ENCODE measurements around the gene REXO4. TPM values are rescaled to one million over a fixed set of nuclear protein-coding genes. Genes with fewer than 3 reads are reported as not detected.

REXO4 gene
- total and polyA plus RNA-seq, 9 of the 15 experiments (the other 6 are each of a cell fraction or from before 2014, with no cell fraction given) = 3.4 to 72.9 (median 31.1) TPM

- peaks cover 6% of the 10 kb centered on the region; the same call in 1 of the 3 replicates for H3K36me3 ChIP-seq (ENCODE audit: control insufficient read depth, insufficient read depth, low read length)
- H3K4me2 ChIP-seq (ENCODE audit: insufficient read depth, low read length) = no peak overlapping the region
- no TSS peak for BruUV-seq (replicated peaks)
- peaks cover 18 to 29% of the 10 kb centered on the region in 2 experiments; a peak in 4 of 5 replicates for H3K4me1 ChIP-seq (replicated peaks in 1 of 2; ENCODE audit: control insufficient read depth in 2 of 2, insufficient read depth in 2 of 2, low read length in 2 of 2)
- H3K79me2 ChIP-seq (ENCODE audit: control insufficient read depth, insufficient read depth, low read length) = peaks cover 32% of the 10 kb centered on the region
- H3K27me3 ChIP-seq (ENCODE audit: control insufficient read depth in 2 of 2, insufficient read depth in 2 of 2, low read length in 2 of 2) = no peaks in the 10 kb centered on the region; a peak in 1 of 5 replicates
- ATAC-seq (no peak), DNase-seq (ENCODE audit: extremely low read depth in 1 of 4, low spot score in 3 of 4) (no peak), FAIRE-seq (no peak)
- no peak overlapping the region for H3K27ac ChIP-seq (ENCODE audit: extremely low read depth, low read depth, low read length)
- H3K9ac ChIP-seq (ENCODE audit: insufficient read depth in 1 of 2, low read depth in 2 of 2, low read length in 2 of 2) = peak overlapping the region in 1 of 2 experiments; percentile 19; a peak in 1 of 4 replicates
- no peaks in the 10 kb centered on the region for H3K9me1 ChIP-seq (ENCODE audit: control insufficient read depth, insufficient read depth, low read length)
- TF ChIP-seq TRIM24 (IDR thresholded peaks at IDR 0.05) (no peak), NFIX (CRISPR knock-in tag; IDR thresholded peaks at IDR 0.05; ENCODE audit: low read depth) (peak; percentile 91), ZBTB12 (CRISPR knock-in tag; IDR thresholded peaks at IDR 0.05) (no peak), PTBP1 (IDR thresholded peaks at IDR 0.05; ENCODE audit: low read depth, low read length) (no peak), CREBBP (IDR thresholded peaks at IDR 0.05; ENCODE audit: low read depth, low read length) (no peak), PCBP1 (IDR thresholded peaks at IDR 0.05; ENCODE audit: low read depth, low read length, poor library complexity, severe bottlenecking) (no peak), NFIC (IDR thresholded peaks at IDR 0.05) (peak; percentile 97), DDX20 (tag; IDR thresholded peaks at IDR 0.05; ENCODE audit: low read depth) (no peak)
- H4K20me1 ChIP-seq (replicated peaks; ENCODE audit: control insufficient read depth, insufficient read depth, low read length) = peaks cover 6% of the 10 kb centered on the region; the same call in 1 of the 2 replicates
- 27% methylated on average over 1 of the region's 1 CpG for WGBS (ENCODE audit: insufficient coverage, low coverage, missing lambda C conversion rate)
- ChIA-PET POLR2A (interaction anchor here (0.6 to 8.3 kb wide), 8 partner anchors 8 to 73 kb away, joined by 3 to 81 read pairs (median 6); partner anchors contain the start of genes MED22 and RPL7A), CTCF (ENCODE audit: low intra/inter-chr PET ratio) (no interaction called here)
- peaks cover 5% of the 10 kb centered on the region for H3K9me3 ChIP-seq (replicated peaks; ENCODE audit: control insufficient read depth, insufficient read depth, low read depth, low read length)
- in situ Hi-C loops (cut with MboI) (no loop called here), intact Hi-C loops (cut with micrococcal nuclease) (no loop called here)
- H2AFZ ChIP-seq (ENCODE audit: low read depth, low read length) = no peak overlapping the region
- H3K4me3 ChIP-seq = no peak overlapping the region
These were observed 39.3 kb downstream of the REXO4 start for GRCh38 chr9:133378408-133378962.
